Measurements from ENCODE around the gene DIAPH2. TPM values are rescaled to one million over a fixed set of nuclear protein-coding genes. Genes with fewer than 3 reads are reported as not detected.

Gene DIAPH2
- total and polyA plus RNA-seq, 9 of the 15 experiments (the other 6 are each of a cell fraction or from before 2014, with no cell fraction given), result 0.01 to 0.18 (median 0.07) TPM; not detected in 1

GRCh38 chrX:97461763-97462162, 777.1 kb downstream of the DIAPH2 start:
- H3K27me3 ChIP-seq (ENCODE audit: control insufficient read depth in 2 of 2, insufficient read depth in 2 of 2, low read length in 2 of 2), result no peaks in the 10 kb centered on the region
- TF ChIP-seq ZBTB43 (CRISPR knock-in tag; IDR thresholded peaks at IDR 0.05) (no peak), FOXP1 (CRISPR knock-in tag; IDR thresholded peaks at IDR 0.05) (no peak), BCLAF1 (IDR thresholded peaks at IDR 0.05; ENCODE audit: borderline replicate concordance in 1 of 2, control insufficient read depth in 1 of 2, low read depth in 2 of 2, low read length in 1 of 2) (no peak), ZC3H8 (IDR thresholded peaks at IDR 0.05) (no peak)
- 17% methylated on average over 1 of the region's 1 CpG for WGBS (ENCODE audit: insufficient coverage, low coverage, missing lambda C conversion rate)
- H2AFZ ChIP-seq (ENCODE audit: low read depth, low read length), result no peak overlapping the region
- intact Hi-C loops (cut with micrococcal nuclease), result no loop called here
- ATAC-seq, result no peak
- no peak overlapping the region for H3K9ac ChIP-seq (ENCODE audit: insufficient read depth in 1 of 2, low read depth in 2 of 2, low read length in 2 of 2)
- no TSS peak for BruUV-seq (replicated peaks)
- no peaks in the 10 kb centered on the region for H3K9me1 ChIP-seq (ENCODE audit: control insufficient read depth, insufficient read depth, low read length)
- no peaks in the 10 kb centered on the region for H4K20me1 ChIP-seq (replicated peaks; ENCODE audit: control insufficient read depth, insufficient read depth, low read length)
- no peak overlapping the region for H3K4me2 ChIP-seq (ENCODE audit: insufficient read depth, low read length)
- H3K4me1 ChIP-seq (replicated peaks in 1 of 2; ENCODE audit: control insufficient read depth in 2 of 2, insufficient read depth in 2 of 2, low read length in 2 of 2), result no peaks in the 10 kb centered on the region
- no peak overlapping the region for H3K4me3 ChIP-seq
- DNase-seq (ENCODE audit: extremely low read depth in 1 of 4, low spot score in 3 of 4), result no peak
- ChIA-PET CTCF (ENCODE audit: low intra/inter-chr PET ratio) (no interaction called here), POLR2A (no interaction called here)
- no peaks in the 10 kb centered on the region for H3K79me2 ChIP-seq (ENCODE audit: control insufficient read depth, insufficient read depth, low read length)
- FAIRE-seq, result no peak
- no peaks in the 10 kb centered on the region for H3K36me3 ChIP-seq (ENCODE audit: control insufficient read depth, insufficient read depth, low read length)
- no peaks in the 10 kb centered on the region for H3K9me3 ChIP-seq (replicated peaks; ENCODE audit: control insufficient read depth, insufficient read depth, low read depth, low read length)
- in situ Hi-C loops (cut with MboI), result no loop called here
- no peak overlapping the region for H3K27ac ChIP-seq (ENCODE audit: extremely low read depth, low read depth, low read length)
